GM18505 (cell line): ENCODE data around the gene TSHZ2.

Experiments used
- ATAC-seq: cut with Tn5 transposase; IDR thresholded peaks from one replicate; pipeline ENCODE4 v1.9.1; 2021; ENCODE audit not compliant: unreplicated experiment
- POLR2A ChIP-seq: IDR thresholded peaks from 4 replicates; pipeline ENCODE4 v1.6.1; 2011; ENCODE audit warnings: borderline replicate concordance; ENCODE audit not compliant: insufficient read depth, insufficient read length; ENCODE audit errors: extremely low read depth

TSHZ2 gene

DNA sequence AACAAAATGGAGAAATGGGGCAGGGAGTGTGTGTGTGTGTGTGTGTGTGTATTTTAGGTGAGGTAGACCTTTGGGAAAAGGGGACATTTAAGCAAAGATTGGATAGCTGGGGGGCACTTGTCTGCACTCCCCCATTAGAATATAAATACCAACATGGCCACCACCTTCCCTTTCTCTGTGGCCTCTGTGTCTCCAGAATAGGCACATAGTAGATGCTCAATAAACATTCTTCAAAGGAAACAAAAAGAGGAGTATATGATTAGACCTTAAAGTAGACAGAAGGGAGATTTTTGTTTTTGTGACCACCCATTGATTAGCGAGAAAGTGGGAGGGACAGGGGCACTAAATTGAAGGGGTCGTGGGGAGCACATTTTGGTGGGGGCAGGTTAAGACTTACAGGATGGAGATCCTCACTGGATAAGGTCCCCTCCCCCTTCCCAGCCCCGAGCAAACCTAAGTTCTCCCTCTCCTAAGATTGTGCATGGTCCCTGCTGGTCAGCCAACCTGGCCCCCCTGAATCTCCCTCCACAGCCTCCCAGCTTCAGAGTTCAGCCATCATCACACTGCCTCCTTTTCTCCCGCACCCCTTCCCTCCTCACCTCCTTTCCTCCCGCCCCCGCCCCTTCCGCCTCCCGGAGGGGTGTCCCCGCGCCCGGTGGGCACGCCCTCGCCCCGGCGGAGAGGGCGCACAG is 514 bp upstream of the TSHZ2 start:
- no peak for TF ChIP-seq POLR2A
- ATAC-seq = no peak

DNA sequence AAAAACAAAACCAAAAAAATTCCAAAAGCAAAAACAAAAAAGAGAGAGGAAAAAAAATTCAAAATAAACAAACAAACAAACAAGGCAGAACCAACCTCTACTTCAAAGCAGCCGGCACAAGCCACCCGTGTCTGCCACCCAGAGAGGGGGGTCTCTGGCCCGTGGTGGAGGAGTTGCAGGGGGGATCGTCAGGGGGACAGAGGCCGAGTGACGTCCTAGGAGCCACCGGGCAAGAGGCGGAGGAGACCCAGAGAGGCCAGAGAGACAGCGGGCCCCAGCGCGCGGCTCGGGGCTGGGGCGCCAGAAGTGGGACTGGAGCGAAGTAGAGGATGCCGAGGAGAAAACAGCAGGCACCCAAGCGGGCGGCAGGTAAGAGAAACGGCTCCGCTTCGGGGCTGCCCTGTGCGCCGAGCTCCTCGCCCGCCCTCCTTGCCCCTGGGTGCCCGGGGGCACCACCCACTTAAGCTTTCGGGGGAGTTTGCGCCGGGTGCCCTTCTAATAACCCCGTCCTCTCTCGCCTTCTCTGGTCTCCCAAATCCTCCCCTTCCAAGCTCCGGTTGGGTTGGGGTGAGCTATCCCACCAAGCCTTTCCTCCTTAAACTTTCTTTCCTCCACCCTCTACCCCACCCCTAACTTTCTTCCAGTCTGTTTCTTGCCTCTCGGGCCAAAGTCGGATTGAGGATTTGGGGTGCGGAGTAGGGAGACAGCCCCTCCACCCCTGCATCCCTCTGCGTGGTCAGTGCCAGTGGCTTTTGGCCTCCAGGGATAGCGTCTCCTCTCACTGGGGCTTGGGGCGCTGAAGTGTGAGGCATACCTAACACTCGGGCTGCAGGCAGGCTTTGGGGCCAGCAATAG is 1.0 kb downstream of the TSHZ2 start:
- TF ChIP-seq POLR2A = no peak
- ATAC-seq = no peak

DNA sequence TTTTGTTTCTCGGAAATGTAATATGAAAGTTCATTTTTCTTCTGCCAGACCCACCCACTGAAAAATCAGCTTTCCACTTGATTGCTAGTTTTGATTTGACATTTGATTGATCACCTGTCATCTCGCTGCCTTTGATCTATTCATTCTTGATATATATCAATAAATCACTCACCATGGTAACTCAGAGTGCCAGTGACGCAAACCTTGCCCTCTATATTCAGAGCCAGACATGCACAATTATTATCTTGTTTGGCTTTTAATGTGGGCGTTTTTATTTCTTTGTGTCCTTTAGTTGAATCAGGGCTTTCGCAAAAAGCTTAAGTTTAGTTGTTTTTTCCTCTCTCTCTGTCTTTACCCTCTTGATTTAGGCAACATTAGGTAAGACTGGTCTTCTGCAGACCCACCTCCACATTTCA is 2.0 kb downstream of the TSHZ2 start:
- TF ChIP-seq POLR2A = no peak
- no peak for ATAC-seq

DNA sequence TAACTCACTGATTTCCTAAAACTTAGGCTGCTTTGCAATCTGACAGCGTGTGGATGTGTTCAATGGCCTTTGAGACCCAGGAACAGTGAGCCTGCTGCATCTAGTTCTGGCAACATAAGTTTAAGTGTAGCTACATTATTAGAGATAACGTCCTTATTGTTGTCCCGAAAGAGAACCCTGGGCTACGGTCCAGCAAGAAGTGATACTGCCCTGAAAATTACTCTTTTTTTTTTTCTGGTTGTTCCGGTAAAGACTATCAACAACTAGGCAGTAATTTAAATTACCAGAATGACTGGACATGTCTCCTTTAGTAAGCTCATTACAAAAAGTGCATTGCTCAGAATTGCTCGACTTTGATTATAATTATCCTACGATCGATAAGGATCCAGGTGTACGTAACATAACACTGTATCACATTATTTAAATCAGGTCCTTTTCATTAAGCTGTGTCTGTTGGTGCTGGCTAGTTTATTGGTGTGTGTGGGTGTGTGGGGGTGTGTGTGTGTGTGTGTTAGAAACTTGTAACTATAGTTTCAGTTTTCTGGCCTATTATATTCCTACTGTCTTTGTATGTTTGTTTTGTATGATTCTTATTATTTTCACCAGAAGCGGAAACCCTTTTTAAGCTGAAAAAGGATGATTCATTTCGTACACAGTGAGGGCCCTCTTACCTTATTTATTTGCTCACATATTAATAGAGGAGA is 3.0 kb downstream of the TSHZ2 start:
- ATAC-seq = no peak
- TF ChIP-seq POLR2A = no peak

DNA sequence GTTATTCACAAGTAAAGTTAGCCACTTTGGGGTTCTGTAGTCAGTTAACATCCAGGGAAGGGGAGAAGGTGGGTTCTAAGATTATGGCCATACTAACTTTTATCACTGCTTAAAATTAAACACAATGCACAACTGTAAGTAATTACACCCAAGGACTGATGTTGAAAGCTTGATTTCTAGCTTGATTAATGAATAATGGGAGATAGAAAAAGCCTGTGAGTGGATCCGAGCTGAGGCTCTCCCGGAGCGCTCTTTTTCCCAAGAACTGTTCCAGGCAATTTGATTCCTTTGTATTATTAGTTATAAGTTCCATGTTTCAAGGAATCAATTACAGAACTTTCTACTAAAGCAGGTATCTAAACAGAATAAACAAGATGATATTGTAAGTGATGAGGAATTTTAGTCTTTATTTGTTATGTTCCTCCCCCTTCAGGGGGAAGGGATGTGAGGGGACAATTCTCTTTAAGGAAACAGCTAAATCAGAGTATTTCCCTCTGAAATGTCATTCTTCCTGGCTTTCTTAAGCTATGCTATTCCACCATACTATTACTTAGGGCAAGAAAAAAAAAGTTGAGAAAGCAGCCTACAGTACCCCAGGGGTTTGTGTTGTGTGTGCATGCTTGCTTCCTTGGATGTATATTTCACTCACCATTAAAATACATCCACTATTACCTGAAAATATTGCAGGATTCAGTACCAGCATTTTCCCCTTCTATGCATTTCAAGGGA is 3.8 kb downstream of the TSHZ2 start:
- no peak for TF ChIP-seq POLR2A

DNA sequence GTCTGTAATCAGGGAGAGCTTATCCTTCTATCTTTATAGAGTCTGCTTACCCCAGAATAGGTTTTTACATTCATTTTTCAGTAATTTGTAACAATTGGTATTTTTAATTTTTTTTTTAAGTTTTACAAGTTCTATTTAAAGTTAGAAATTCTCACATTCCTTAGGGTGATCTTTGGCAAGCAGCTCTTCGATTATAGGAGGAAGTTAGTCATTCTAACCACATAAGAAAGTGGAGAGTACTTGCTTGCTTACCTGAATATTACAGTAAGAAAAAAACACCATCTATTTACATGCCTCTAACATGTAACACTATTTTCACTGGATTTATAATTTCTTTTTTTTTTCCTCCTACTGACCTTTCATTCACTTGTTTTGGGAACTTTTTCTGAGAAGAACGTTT is 6.7 kb downstream of the TSHZ2 start:
- no peak for ATAC-seq
- no peak for TF ChIP-seq POLR2A

More for the DNA sequence above, 3.8 kb downstream of the TSHZ2 start:
- no peak for ATAC-seq

DNA sequence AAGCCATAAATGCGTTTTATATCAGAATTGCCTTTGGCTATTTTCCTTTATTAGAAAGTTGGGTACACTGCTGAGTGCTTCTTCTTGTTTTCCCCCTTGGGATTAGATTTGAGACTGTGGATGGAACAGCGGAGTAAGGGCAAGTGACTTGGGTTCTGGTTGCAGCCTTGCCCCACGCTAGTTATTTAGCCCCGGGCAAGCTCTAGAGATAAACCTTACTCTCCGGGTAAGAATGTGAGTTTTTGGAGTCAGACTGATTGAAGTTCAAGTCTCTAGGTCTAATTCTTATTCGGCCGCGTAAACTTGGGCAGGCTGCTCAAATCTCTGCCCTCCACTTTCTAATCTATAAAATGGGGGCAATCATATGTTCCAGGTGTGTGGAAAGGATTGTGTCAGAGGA is 8.9 kb downstream of the TSHZ2 start:
- no peak for ATAC-seq
- no peak for TF ChIP-seq POLR2A

DNA sequence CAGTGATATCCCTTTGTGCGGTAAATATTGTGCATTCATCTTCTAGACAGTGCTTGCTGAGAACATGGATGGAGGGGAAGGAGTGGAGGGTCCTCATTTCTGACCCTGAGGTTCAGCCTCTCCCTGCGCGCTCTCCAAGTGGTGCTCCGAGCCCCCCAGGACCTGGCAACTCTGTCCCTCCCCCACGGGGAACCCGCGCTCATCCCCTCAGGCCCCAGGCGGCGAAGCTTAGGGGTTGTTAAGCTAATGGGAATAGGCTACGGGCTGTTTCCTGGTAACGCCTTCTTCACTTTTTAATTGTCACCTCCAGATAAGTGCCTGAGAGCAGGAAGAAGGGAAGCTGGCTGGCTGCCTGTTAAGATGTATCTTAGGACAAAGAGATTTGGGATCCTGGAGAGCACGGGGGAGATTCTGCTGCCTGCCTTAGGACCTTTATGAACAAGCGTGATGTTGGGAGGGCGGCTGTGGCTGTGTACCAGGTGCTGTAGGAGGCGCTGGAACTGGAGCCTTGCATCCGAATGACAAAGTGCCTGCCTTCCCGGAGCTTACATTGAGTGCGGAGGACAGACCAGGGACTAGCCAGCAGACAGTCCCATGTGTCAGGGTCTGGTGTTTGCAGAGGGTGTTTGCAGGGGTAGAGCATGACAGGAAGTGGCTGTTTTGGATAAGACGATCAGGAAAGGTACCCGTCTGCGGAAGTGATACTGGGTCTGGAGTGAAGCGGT is 11.7 kb downstream of the TSHZ2 start:
- no peak for TF ChIP-seq POLR2A
- no peak for ATAC-seq

DNA sequence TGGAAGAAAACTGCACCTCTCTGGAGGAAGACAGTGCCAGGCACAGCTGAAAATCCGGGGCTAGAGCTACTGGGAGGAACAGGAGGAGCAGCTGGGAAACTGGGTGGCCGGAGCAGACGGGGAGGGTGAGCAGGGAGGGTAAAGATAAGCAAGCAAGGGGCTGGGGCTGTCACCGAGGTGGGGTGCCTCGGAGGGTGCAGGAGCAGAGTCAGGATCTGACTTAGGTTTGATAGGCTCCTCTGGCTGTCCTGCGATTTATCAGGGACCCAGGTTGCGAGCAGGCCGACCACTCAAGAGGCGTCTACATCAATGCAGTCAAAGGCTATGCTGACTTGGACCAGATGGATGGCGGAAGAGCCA is 12.3 kb downstream of the TSHZ2 start:
- no peak for ATAC-seq
- TF ChIP-seq POLR2A = no peak

DNA sequence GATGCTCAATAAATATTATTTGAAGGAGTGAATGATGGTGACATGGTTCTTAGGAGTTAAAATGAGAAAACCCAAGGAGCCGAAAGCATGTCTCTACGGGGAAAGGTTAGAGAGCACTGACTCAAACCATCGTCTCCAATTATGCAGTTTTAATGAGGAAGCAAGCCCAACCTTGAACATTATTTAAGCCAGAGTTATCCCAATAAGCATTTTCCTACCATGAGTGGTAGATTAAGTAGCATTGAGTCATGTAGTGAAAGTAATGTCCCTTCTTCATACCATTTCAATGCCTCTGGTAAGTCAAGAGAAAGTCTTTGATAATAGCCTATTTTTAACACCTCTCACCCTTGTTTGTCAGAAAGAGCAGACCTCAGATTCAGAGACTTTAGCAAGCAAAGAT is 13.5 kb downstream of the TSHZ2 start:
- no peak for TF ChIP-seq POLR2A
- ATAC-seq = no peak

DNA sequence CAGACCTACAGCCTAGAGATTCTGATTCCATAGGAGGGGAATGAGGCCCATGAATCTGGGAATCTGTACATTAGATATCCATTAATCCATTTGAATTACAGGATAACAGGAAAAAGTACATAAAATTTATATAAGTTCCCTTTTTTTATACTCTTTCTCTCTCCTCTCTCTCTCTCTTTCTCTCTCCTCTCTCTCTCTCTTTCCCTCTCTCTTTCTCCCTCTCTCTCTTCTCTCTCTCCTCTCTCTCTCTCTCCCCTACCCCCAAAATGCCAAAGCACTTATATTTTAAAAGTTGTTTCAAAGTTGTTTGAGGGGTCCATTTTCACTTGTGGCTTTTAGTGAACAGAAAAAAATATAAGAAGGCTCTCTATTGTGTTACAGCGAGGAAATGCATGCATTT is 15.1 kb downstream of the TSHZ2 start:
- TF ChIP-seq POLR2A = no peak
- no peak for ATAC-seq

DNA sequence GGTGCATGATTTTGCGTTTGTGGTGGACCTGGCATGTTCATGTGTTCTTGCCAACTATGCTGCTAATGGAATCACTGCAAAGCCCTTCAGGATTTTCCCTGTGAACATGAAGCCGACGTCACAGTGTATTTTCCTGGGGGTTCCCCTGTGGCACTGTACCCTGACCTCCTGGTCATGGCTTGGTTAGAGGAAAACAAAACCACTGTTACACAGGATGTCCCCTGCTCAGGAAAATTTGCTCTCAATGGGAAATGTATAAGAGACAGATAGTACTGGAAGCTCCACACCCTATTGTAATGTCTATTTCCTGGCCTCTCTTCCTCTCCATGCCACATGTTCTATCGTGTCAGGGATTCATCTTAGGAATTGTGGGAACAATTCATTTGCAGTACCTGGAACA is 19.7 kb downstream of the TSHZ2 start:
- ATAC-seq = no peak
- no peak for TF ChIP-seq POLR2A

DNA sequence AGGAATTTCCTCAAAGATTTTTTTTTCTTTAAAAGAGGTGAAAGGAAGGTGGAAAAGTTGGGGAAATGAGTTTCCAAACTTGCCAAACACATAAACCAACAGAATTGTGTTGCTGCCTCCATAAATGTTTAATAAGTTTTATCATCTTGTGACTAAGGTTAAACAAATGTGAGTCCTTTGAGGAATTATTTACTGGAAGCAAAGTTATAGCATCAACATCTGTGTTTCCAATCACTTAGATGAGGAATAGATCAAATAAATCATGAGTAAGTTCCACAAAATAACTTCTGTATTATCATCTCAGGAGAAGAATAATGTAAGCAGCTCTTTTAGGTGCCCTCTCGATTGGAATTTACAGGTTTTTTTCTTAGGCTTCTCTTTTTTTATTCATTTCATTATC is 20.5 kb downstream of the TSHZ2 start:
- no peak for TF ChIP-seq POLR2A
- no peak for ATAC-seq

DNA sequence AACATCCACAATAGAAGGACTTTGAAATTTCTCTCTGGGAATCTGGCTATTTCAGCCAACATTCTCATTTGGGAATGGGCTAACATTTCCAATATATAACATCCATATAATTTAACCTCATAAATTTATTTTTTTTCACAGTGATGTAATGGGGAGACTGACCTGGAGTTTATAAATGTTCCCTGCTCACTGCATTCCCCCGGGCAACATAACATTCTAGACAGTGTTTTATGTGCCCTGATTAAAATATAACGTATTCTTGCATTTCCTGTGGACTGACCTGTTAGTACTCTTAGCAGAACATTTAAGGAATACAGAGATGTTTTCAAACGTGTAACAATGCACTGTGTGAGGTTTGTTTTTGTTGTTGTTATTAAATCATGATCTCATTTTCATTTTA is 20.9 kb downstream of the TSHZ2 start:
- ATAC-seq = no peak
- no peak for TF ChIP-seq POLR2A
